Gastrocnemius medialis (tissue), 4 donors: Measurements from ENCODE around the gene IL12RB1.

Experiments used
- POLR2A ChIP-seq, 2 donors: fragments of 450-650 bp; IDR thresholded peaks; one replicate each; pipeline ENCODE4 v1.6.1; 2017; ENCODE audit warnings: antibody characterized with exemption in 2 of 2, mild to moderate bottlenecking in 2 of 2, moderate library complexity in 2 of 2
- TF ChIP-seq, protein P1 (sequence below), 5 experiments: fragments of 450-650 bp in 3 of 5; fragments of 200-600 bp in 2 of 5; sonication (generic) in 2 of 5; IDR thresholded peaks in 4 of 5; conservative IDR thresholded peaks in 1 of 5; 1 replicate in 4 of 5; 2 replicates in 1 of 5; pipeline ENCODE4 v1.5.1; 2016 to 2019; ENCODE audit warnings: antibody characterized with exemption in 5 of 5, mild to moderate bottlenecking in 3 of 5, moderate library complexity in 3 of 5

- TF ChIP-seq, protein P1, sequence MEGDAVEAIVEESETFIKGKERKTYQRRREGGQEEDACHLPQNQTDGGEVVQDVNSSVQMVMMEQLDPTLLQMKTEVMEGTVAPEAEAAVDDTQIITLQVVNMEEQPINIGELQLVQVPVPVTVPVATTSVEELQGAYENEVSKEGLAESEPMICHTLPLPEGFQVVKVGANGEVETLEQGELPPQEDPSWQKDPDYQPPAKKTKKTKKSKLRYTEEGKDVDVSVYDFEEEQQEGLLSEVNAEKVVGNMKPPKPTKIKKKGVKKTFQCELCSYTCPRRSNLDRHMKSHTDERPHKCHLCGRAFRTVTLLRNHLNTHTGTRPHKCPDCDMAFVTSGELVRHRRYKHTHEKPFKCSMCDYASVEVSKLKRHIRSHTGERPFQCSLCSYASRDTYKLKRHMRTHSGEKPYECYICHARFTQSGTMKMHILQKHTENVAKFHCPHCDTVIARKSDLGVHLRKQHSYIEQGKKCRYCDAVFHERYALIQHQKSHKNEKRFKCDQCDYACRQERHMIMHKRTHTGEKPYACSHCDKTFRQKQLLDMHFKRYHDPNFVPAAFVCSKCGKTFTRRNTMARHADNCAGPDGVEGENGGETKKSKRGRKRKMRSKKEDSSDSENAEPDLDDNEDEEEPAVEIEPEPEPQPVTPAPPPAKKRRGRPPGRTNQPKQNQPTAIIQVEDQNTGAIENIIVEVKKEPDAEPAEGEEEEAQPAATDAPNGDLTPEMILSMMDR (IDR thresholded peaks at IDR 0.05 in 4 of 5, conservative IDR thresholded peaks at IDR 0.05 in 1 of 5): no peak
- TF ChIP-seq POLR2A (IDR thresholded peaks at IDR 0.05): no peak
Observed at GRCh38 chr19:18014197-18014596, 72.5 kb downstream of the IL12RB1 start.
